AG04449 (cell line): Measurements from ENCODE around the gene GUCA2A.

ENCODE experiments used
- CTCF ChIA-PET: fragments of 350-600 bp; formaldehyde crosslinking; extraction: SDS; loops from one replicate; lab custom pipeline; 2021; ENCODE audit warnings: antibody characterized with exemption; lab: Yijun Ruan, JAX
- POLR2A ChIA-PET: fragments of 400-600, 350-600 bp; formaldehyde crosslinking; extraction: SDS; loops from one replicate; lab custom pipeline; 2020; ENCODE audit warnings: antibody characterized with exemption, inconsistent platforms; lab: Yijun Ruan, JAX
- DNase-seq: peaks from one replicate; pipeline ENCODE4 v3.0.0-alpha.2; 2010; ENCODE audit warnings: low read depth, low spot score
- H3K4me3 ChIP-seq: 2 replicates; pipeline ENCODE4 v1.5.1; 2011; ENCODE audit warnings: low read depth, mild to moderate bottlenecking, control low read depth, low read length
- CTCF ChIP-seq: IDR thresholded peaks from one replicate; pipeline ENCODE4 v1.5.1; 2011; ENCODE audit warnings: mild to moderate bottlenecking, moderate library complexity, low read length, control low read depth, inconsistent platforms; ENCODE audit not compliant: insufficient read depth; ENCODE audit errors: missing control alignments

Gene GUCA2A

GRCh38 chr1:42127767-42128166 lies 36.8 kb downstream of the GUCA2A start:
- CTCF ChIA-PET: interaction anchor here (0.7 to 3.8 kb wide), 5 partner anchors 9 to 46 kb away, joined by 3 to 13 read pairs (median 5); no protein-coding TSS in a partner anchor
- TF ChIP-seq CTCF: no peak

GRCh38 chr1:42125552-42125951 lies 39.0 kb downstream of the GUCA2A start:
- no peak for DNase-seq
- ChIA-PET CTCF (interaction anchor here (3.8 kb wide), 1 partner anchor 48 kb away, joined by 13 read pairs; no protein-coding TSS in a partner anchor), POLR2A (no interaction called here)
- no peak for TF ChIP-seq CTCF
- no peak overlapping the region for H3K4me3 ChIP-seq

More at GRCh38 chr1:42127767-42128166, 36.8 kb downstream of the GUCA2A start:
- DNase-seq: no peak
- no peak overlapping the region for H3K4me3 ChIP-seq
- POLR2A ChIA-PET: no interaction called here

- POLR2A ChIA-PET: no interaction called here
- no peak overlapping the region for H3K4me3 ChIP-seq
- CTCF ChIA-PET: no interaction called here
- DNase-seq: no peak
- TF ChIP-seq CTCF: no peak
Measured at GRCh38 chr1:42122408-42122807, 42.1 kb downstream of the GUCA2A start.

- CTCF ChIA-PET: interaction anchor here (1.7 kb wide), 2 partner anchors 10 to 55 kb away, joined by 5 to 6 read pairs; no protein-coding TSS in a partner anchor
- POLR2A ChIA-PET: no interaction called here
- no peak for TF ChIP-seq CTCF
- no peak for DNase-seq
- H3K4me3 ChIP-seq: no peak overlapping the region
Measured at GRCh38 chr1:42118125-42118524, 46.4 kb downstream of the GUCA2A start.

- DNase-seq: no peak
- ChIA-PET POLR2A (no interaction called here), CTCF (interaction anchor here (1.1 kb wide), 1 partner anchor 11 kb away, joined by 3 read pairs; no protein-coding TSS in a partner anchor)
- H3K4me3 ChIP-seq: no peak overlapping the region
- no peak for TF ChIP-seq CTCF
Measured at GRCh38 chr1:42117214-42117613, 47.3 kb downstream of the GUCA2A start.

- DNase-seq: no peak
- CTCF ChIA-PET: interaction anchor here (0.9 to 2.0 kb wide), 2 partner anchors 33 to 540 kb away, joined by 3 to 5 read pairs; no protein-coding TSS in a partner anchor
- TF ChIP-seq CTCF: no peak
- H3K4me3 ChIP-seq: no peak overlapping the region
- POLR2A ChIA-PET: no interaction called here
Measured at GRCh38 chr1:42114229-42114628, 50.3 kb downstream of the GUCA2A start.
